ENCODE measurements around the gene LRRC75B.
"Not testable (repeated sequence)": the region's sequence is repeated elsewhere in the genome, so short reads cannot be mapped to it uniquely, and the experiment has no call there.

Gene LRRC75B

DNA sequence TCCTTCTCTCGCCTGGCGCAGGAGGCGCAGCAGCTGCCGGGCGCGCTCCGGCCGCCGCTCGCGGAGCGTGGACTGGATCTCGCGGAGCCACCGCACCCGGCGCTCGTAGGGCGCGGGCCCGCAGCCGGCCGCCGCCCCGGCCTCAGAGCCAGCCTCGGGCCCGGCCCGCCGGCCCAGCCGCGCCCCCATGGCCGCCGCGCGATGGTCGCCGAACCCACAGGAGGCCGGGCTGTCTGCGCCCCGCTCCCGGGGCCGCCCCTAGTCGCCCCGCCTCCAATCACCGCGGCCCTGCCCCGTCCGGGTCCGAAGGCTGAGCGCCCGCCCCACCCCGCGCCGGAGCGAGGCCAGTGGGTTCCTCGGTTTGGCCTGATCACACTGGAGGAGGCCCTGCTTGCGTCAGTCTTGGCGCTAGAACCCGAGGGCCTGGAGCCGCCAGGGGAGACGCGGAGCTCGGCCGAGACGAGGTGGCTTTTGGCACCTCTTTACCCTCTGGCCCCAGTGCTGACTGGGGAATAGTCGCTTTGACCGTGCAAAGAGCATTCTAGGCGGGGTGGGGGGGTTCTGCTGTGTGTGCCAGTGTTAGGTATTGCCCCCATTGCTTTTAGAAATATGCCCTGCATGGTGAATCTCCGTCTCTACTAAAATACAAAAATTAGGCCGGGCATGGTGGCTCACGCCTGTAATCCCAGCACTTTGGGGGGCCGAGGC lies at the start of gene LRRC75B:
Gene LRRC75B, minus strand, starts transcription at position 223 of the 708 bp plus-strand sequence. Its CDS starts 34 bp downstream, at position 189.
- no peak for DNase-seq (ENCODE audit: low spot score)

DNA sequence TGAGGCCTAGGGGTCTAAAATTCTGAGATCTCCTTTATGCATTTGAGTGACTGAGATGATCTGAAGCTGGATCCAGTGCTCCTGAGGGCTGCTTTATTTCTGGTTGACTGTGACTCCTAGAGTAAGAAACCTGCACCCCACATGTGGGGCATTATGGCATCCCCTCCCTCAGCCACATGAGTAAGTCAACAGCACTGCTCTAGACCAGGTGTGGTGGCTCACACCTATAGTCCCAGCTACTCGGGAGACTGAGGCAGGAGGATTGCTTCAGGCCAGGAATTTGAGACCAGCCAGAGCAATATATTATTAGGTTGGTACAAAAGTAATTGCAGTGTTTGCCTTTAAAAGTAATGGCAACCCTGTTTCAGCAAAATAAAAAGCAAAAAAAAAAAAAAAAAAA lies 49.4 kb upstream of the LRRC75B start:
- DNase-seq (ENCODE audit: low spot score): not testable (repeated sequence)

- not testable (repeated sequence) for DNase-seq (ENCODE audit: low spot score)
Measured at GRCh38 chr22:24636513-24636912, 43.6 kb upstream of the LRRC75B start.

DNA sequence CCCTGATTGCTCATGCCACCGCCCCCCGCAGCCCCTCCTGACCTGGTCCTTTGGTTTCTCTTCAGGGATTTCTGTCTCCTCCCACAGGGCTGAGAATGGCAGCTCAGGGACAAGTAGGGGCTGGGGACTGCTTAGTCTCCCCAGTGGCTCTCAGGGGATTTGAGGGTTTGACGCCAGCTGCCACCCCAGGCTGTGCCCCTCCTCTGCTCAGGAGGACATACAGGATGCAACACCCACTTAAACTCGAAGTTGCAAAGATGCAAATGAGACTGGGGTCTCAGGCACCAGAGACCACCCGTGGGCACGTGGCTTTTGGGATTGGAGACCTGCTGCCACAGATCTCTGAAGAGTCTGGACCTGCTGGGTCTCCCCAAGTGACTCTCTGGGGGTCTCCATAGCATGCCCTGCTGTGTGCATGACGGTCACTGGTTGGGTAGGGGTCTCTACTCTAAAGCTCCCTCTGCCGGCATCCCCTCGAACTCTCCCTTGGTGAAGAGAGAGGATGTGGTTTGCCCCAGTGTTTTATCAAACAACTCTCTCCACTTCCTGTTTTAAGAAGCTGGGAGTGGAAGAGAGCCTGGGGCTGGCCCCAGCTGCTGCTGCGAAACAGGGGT lies 42.0 kb upstream of the LRRC75B start:
- DNase-seq (ENCODE audit: low spot score): not testable (repeated sequence)

DNA sequence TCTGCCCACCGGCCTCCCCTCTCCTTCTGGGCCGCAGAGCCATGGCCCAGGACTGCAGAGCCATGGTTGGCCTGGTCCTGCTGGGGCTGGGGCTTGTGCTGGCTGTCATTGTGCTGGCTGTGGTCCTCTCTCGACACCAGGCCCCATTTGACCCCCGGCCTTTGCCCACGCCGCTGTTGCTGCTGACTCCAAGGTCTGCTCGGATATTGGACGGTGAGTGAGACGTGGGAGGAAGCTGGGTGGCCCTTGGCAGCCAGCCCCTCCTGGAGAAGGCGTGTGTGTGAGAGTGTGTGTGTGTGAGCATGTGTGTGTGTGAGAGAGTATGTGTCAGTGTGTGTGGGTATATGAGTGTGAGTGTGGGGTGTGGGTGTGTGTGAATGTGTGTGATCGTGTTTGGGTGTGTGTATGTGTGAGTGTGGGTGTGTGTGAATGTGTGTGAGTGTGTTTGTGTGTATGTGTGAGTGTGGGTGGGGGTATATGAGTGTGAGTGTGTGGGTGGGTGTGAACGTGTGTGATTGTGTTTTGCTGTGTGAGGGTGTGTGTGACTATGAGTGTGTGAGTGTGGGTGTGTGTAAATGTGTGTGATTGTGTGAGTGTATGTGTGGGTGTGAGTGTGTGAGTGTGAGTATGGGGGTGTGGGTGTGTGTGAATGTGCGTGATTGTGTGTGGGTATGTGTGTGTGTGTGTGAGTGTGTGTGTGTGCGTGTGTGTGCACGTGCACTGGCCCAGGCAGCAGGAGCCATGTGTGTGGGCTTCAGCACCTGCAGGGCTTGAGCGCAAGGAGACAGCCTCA lies 40.6 kb upstream of the LRRC75B start:
- not testable (repeated sequence) for DNase-seq (ENCODE audit: low spot score)

GRCh38 chr22:24632642-24633041 lies 39.8 kb upstream of the LRRC75B start:
- not testable (repeated sequence) for DNase-seq (ENCODE audit: low spot score)

DNA sequence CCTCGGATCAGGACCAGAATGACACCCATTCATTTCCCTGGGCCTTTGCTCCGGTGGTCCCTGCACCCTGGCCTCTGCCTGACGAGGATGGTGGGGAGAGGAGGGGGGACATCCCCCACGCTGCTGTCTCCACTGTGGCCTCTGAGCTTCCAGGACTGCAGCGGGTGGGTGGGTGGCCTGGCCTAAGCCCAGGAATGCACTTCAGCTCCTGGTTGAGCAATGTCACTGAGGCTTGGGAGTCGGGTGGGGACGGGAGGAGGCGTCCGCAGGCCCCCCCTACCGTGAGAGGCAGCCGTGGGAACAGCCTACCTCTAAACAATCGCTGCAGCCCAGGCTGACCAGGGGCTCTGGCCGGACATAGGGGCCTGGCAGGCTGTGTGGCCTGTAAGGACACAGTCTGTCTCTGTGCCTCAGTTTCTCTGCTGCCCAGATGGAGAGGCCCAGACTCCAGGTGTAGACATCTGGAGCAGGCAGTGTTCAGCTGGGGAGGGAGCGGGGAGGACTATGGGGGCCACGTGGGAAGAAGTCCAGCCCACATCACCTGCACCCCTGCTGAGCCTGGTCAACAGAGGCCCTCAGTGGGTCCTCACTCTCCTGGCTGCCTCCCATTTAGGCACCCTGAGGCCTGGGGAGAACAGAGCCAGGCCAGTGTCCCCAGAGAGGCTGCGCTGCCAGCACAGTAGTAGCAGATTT lies 38.7 kb upstream of the LRRC75B start:
- not testable (repeated sequence) for DNase-seq (ENCODE audit: low spot score)

DNA sequence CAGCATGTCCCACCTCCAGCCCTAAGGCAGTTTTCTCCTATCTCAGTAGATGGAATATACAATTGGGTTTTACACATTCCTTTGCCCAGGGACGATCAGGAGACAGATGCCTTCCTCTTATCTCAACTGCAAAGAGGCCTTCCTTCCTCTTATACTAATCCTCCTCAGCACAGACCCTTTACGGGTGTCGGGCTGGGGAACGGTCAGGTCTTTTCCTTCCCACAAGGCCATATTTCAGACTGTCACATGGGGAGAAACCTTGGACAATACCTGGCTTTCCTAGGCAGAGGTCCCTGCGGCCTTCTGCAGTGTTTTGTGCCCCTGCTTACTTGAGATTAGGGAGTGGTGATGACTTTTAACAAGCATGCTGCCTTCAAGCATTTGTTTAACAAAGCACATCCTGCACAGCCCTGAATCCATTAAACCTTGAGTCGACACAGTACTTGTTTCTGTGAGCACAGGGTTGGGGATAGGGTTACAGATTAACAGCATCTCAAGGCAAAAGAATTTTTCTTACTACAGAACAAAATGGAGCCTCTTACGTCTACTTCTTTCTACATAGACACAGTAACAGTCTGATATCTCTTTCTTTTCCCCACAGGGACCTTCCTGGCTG lies 38.0 kb upstream of the LRRC75B start:
- DNase-seq (ENCODE audit: low spot score): not testable (repeated sequence)

DNA sequence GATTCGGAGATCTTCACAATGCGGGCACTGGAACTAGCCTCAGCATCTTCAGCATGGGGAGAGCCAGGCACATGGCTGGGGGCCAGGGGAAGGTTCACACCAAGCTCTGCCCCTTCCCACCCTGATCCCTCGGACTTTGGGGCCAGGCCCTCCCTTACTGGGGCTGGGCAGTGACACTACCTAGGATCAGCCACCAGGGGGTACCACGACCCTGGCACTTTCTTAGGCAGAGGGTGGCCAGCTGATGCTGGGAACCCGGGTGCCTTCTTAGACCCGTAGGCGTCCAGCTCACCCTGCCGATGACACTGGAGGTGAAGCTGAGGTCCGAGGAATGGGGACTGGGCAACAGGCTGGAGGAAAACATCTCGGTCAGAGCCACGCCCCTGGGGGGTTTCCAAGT lies 36.2 kb upstream of the LRRC75B start:
- not testable (repeated sequence) for DNase-seq (ENCODE audit: low spot score)

DNA sequence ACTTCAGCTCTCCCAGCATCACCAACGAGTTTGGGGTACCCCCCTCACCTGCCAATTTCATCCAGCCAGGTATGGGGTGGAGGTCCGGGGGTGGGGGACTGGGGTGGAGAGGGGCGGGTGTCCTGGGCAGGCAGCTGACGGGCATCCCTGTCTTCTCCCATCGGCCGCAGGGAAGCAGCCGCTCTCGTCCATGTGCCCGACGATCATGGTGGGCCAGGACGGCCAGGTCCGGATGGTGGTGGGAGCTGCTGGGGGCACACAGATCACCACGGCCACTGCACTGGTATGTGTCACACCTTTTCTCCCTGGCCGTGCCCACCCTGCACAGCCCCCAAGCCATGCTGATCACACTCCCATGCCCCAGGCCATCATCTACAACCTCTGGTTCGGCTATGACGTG lies 35.0 kb upstream of the LRRC75B start:
- not testable (repeated sequence) for DNase-seq (ENCODE audit: low spot score)

DNA sequence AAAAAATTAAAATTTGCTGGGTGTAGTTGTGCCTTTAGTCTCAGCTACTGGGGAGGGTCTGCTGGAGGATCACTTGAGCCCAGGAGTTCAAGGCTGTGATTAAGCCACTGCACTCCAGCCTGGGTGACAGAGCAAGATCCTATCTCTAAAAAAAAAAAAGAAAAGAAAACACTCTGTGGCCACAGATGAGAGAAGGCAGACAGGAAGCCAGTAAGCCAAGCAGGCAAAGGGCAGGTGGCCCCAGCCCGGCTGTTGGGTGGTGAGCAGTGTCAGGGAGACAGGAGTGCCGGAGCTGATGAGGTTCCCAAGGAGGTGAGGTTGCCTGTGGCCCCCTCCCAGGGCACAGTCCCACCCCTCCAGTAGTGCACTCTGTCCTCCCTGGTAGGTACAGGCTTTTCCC lies 29.7 kb upstream of the LRRC75B start:
- not testable (repeated sequence) for DNase-seq (ENCODE audit: low spot score)

GRCh38 chr22:24621244-24621643 lies 28.4 kb upstream of the LRRC75B start:
- DNase-seq (ENCODE audit: low spot score): not testable (repeated sequence)

GRCh38 chr22:24614794-24615193 lies 21.9 kb upstream of the LRRC75B start:
- not testable (repeated sequence) for DNase-seq (ENCODE audit: low spot score)

DNA sequence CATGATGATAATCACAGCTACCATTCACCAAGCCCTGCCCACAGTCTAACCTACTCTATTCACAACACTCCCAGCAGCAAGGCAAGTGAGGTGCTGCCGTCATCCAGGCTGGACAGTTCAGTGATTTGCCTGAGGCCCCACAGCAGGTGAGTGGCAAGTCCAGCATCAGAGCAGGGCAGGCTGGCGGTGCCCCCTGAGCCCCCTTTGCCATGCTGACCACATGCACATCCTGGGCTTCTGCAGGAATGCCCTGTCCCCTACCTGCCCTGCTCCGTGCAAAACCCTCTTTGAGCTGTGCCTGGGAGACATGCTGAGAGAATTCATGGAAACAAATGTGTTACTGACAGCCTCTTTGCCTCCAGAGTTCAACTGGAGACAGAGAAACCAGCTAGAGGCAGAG lies 17.0 kb upstream of the LRRC75B start:
- not testable (repeated sequence) for DNase-seq (ENCODE audit: low spot score)

DNA sequence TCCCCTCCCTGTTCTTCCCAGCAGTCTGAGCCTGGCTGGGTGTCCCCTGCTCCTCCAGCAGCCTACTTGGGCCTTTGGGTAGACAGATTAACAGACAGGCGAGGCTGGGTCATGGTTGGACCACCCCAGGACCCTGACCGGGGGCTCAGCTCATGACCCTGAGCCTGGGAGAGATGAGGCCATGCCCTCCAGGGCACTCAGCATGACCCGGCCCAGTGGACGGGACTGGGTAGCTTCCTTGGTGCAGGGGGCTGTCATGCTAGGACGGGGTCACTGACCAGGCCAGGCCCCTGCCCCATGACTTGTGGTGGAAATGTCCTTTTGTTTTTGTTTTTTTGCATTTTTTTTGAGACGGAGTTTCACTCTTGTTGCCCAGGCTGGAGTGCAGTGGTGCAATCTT lies 15.5 kb upstream of the LRRC75B start:
- not testable (repeated sequence) for DNase-seq (ENCODE audit: low spot score)

- peak; percentile 64 for DNase-seq (ENCODE audit: low spot score)
Measured at GRCh38 chr22:24607429-24607983, 14.6 kb upstream of the LRRC75B start.

GRCh38 chr22:24606340-24606739 lies 13.5 kb upstream of the LRRC75B start:
- not testable (repeated sequence) for DNase-seq (ENCODE audit: low spot score)

- peak; percentile 1 for DNase-seq (ENCODE audit: low spot score)
Measured at GRCh38 chr22:24603770-24604629, 11.1 kb upstream of the LRRC75B start.

DNA sequence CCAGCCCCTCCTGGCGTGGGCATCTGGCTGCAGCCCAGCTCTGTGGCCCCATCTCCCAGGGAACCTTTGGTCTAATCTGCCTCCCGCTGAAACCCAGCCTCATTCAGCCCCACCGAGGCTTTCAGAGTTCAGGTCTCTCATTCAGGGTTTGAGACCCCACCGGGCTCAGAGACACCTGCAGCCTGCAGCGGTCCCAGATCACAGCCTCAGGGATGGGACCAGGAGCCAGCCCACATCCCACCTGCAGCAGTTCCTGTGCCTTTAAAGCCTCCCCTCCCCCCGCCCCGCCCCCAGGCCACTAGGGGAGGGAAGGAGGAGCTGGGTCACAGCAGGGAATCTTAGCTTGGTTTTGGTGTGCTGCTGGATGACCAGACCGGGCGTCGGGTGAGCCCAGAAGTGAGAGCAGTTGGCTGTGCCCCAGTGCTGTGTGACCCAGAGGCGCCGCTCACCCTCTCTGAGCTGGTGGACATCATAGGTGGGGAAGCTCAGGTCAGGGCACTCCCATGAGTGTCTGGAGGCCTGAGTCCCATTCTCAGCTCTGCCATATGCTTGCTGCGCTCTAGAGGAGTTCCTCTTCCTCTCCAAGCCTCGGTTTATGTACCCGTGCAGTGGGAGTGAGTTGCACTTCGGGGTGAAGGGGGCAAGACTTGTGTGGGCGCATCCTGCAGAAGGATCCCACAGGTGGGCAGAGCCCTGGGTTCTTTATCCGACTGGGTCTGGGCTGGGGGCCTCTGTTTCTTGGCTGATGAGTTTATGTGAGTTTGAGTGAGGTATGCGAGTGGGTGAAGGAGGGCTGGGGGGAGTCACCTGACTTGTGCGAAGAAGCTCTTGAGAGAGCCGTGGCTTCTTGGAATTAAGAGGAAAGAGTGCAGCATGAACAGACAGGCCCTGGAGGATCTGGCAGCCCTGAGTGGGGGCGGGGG lies 10.2 kb upstream of the LRRC75B start, which contains the start of gene GGT1:
Gene GGT1, plus strand, starts transcription at position 347 of the 923 bp plus-strand sequence. CDS start 7,889 bp downstream, outside the sequence.
- DNase-seq (ENCODE audit: low spot score): not testable (repeated sequence)
